GM21529 (cell line): ENCODE measurements around the gene VDAC2.
"Not testable (repeated sequence)": the region's sequence is repeated elsewhere in the genome, so short reads cannot be mapped to it uniquely, and the experiment has no call there.

Experiments used
- ATAC-seq: cut with Tn5 transposase; IDR thresholded peaks from one replicate; pipeline ENCODE4 v1.9.1; 2021; ENCODE audit not compliant: unreplicated experiment

VDAC2 gene

GRCh38 chr10:75199949-75200348 lies 10.6 kb upstream of the VDAC2 start:
- ATAC-seq, result not testable (repeated sequence)

GRCh38 chr10:75201793-75202307 lies 8.7 kb upstream of the VDAC2 start:
- no peak for ATAC-seq

- no peak for ATAC-seq
Measured at GRCh38 chr10:75202321-75203045, 8.1 kb upstream of the VDAC2 start.

GRCh38 chr10:75203046-75203620 lies 7.5 kb upstream of the VDAC2 start:
- ATAC-seq, result not testable (repeated sequence)

- ATAC-seq, result no peak
Measured at GRCh38 chr10:75203724-75204123, 6.9 kb upstream of the VDAC2 start.

GRCh38 chr10:75205908-75206307 lies 4.7 kb upstream of the VDAC2 start:
- ATAC-seq, result no peak

GRCh38 chr10:75206638-75207037 lies 4.0 kb upstream of the VDAC2 start:
- not testable (repeated sequence) for ATAC-seq

GRCh38 chr10:75207079-75207856 lies 3.3 kb upstream of the VDAC2 start:
- no peak for ATAC-seq

GRCh38 chr10:75207857-75208144 lies 2.8 kb upstream of the VDAC2 start:
- no peak for ATAC-seq

GRCh38 chr10:75208181-75208580 lies 2.4 kb upstream of the VDAC2 start:
- no peak for ATAC-seq

- ATAC-seq, result no peak
Measured at GRCh38 chr10:75209086-75209920, 1.3 kb upstream of the VDAC2 start.

- peak; percentile 58 for ATAC-seq
Measured at GRCh38 chr10:75209921-75210281, 695 bp upstream of the VDAC2 start.

- peak; percentile 27 for ATAC-seq
Measured at GRCh38 chr10:75211007-75211691, 553 bp downstream of the VDAC2 start.

- no peak for ATAC-seq
Measured at GRCh38 chr10:75212343-75212742, 1.7 kb downstream of the VDAC2 start.

GRCh38 chr10:75220274-75220673 lies 9.7 kb downstream of the VDAC2 start:
- ATAC-seq, result no peak

- not testable (repeated sequence) for ATAC-seq
Measured at GRCh38 chr10:75221492-75221891, 10.9 kb downstream of the VDAC2 start.

- ATAC-seq, result no peak
Measured at GRCh38 chr10:75223507-75223906, 12.9 kb downstream of the VDAC2 start.

- ATAC-seq, result no peak
Measured at GRCh38 chr10:75226095-75226494, 15.5 kb downstream of the VDAC2 start.

- no peak for ATAC-seq
Measured at GRCh38 chr10:75226656-75227055, 16.1 kb downstream of the VDAC2 start.

GRCh38 chr10:75228278-75228677 lies 17.7 kb downstream of the VDAC2 start:
- ATAC-seq, result no peak

GRCh38 chr10:75228834-75229233 lies 18.2 kb downstream of the VDAC2 start:
- no peak for ATAC-seq
